DOHH2 (cell line): ENCODE data around the gene STX8.

ENCODE experiments used
- CTCF ChIP-seq: fragments of 200-600 bp; sonication (generic); IDR thresholded peaks from one replicate; pipeline ENCODE4 v1.5.1; 2014; ENCODE audit warnings: antibody characterized with exemption, mild to moderate bottlenecking, low read depth, low read length; ENCODE audit not compliant: poor library complexity, severe bottlenecking
- EZH2phosphoT487 ChIP-seq: fragments of 200-600 bp; sonication (generic); IDR thresholded peaks from 2 replicates; pipeline ENCODE4 v1.6.1; 2017; ENCODE audit warnings: borderline replicate concordance, mild to moderate bottlenecking, antibody characterized with exemption, low read length, moderate library complexity, mixed read lengths

GRCh38 chr17:9571201-9571600 is 4.4 kb downstream of the STX8 start:
- TF ChIP-seq CTCF (no peak), EZH2phosphoT487 (no peak)
